SK-N-SH treated with all-trans-retinoic acid at 6 μM for 48 hours (cell line): ENCODE measurements around the gene FJX1.

Source experiments
- ATAC-seq: fragments of 200-7000 bp; cut with Tn5 transposase; 3 replicates; pipeline ENCODE4 v1.9.1; 2020; ENCODE audit warnings: mild to moderate bottlenecking, moderate library complexity
- ARNTL ChIP-seq: fragments of 450-650 bp; formaldehyde crosslinking; IDR thresholded peaks from 2 replicates; pipeline ENCODE4 v1.5.0; 2020; ENCODE audit warnings: low read depth, mild to moderate bottlenecking, moderate library complexity, borderline replicate concordance
- BACH2 ChIP-seq: fragments of 250-450 bp; sonication (Bioruptor Pico); IDR thresholded peaks from 2 replicates; pipeline ENCODE4 v1.9.0; 2021; ENCODE audit warnings: mild to moderate bottlenecking, borderline replicate concordance
- CREB5 ChIP-seq: fragments of 250-450 bp; sonication (Bioruptor Pico); IDR thresholded peaks from 2 replicates; pipeline ENCODE4 v1.5.1; 2020; ENCODE audit warnings: low read depth, mild to moderate bottlenecking, moderate library complexity
- CSDC2 ChIP-seq: fragments of 250-450 bp; sonication (Bioruptor Pico); IDR thresholded peaks from 2 replicates; pipeline ENCODE4 v1.5.0; 2020; ENCODE audit warnings: mild to moderate bottlenecking, moderate library complexity
- CSRNP3 ChIP-seq: fragments of 250-450 bp; sonication (Bioruptor Pico); IDR thresholded peaks from 2 replicates; pipeline ENCODE4 v1.5.1; 2021; ENCODE audit warnings: mild to moderate bottlenecking, moderate library complexity
- ESRRG ChIP-seq: fragments of 250-450 bp; sonication (Bioruptor Pico); IDR thresholded peaks from 2 replicates; pipeline ENCODE4 v1.6.1; 2021; ENCODE audit warnings: mild to moderate bottlenecking
- GLIS3 ChIP-seq: fragments of 250-450 bp; sonication (Bioruptor Pico); IDR thresholded peaks from 2 replicates; pipeline ENCODE4 v1.5.0; 2020; ENCODE audit warnings: mild to moderate bottlenecking, moderate library complexity
- ISL1 ChIP-seq: fragments of 250-450 bp; sonication (Bioruptor Pico); IDR thresholded peaks from 2 replicates; pipeline ENCODE4 v2.1.2; 2022; ENCODE audit warnings: mild to moderate bottlenecking, moderate library complexity
- OSR1 ChIP-seq: fragments of 250-450 bp; sonication (Bioruptor Pico); IDR thresholded peaks from 2 replicates; pipeline ENCODE4 v1.8.0; 2022; ENCODE audit warnings: moderate library complexity, mild to moderate bottlenecking, inconsistent platforms
- PATZ1 ChIP-seq: fragments of 250-450 bp; sonication (Bioruptor Pico); IDR thresholded peaks from 2 replicates; pipeline ENCODE4 v1.8.0; 2020; ENCODE audit warnings: mild to moderate bottlenecking, moderate library complexity, borderline replicate concordance
- POU6F1 ChIP-seq: fragments of 250-450 bp; sonication (Bioruptor Pico); IDR thresholded peaks from 2 replicates; pipeline ENCODE4 v1.8.0; 2021; ENCODE audit warnings: low read depth, mild to moderate bottlenecking, moderate library complexity, borderline replicate concordance
- PPARA ChIP-seq: fragments of 250-450 bp; sonication (Bioruptor Pico); IDR thresholded peaks from 2 replicates; pipeline ENCODE4 v1.5.0; 2020; ENCODE audit warnings: mild to moderate bottlenecking, borderline replicate concordance
- RARB ChIP-seq: fragments of 250-450 bp; sonication (Bioruptor Pico); IDR thresholded peaks from 2 replicates; pipeline ENCODE4 v1.8.0; 2021; ENCODE audit warnings: mild to moderate bottlenecking, moderate library complexity
- SNAI2 ChIP-seq: fragments of 250-450 bp; sonication (Bioruptor Pico); IDR thresholded peaks from 2 replicates; pipeline ENCODE4 v1.5.0; 2020; ENCODE audit warnings: mild to moderate bottlenecking, moderate library complexity
- TCF4 ChIP-seq: fragments of 250-450 bp; sonication (Bioruptor Pico); IDR thresholded peaks from 2 replicates; pipeline ENCODE4 v1.8.0; 2021; ENCODE audit warnings: mild to moderate bottlenecking, moderate library complexity, borderline replicate concordance
- TSHZ2 ChIP-seq: fragments of 250-450 bp; sonication (Bioruptor Pico); IDR thresholded peaks from 2 replicates; pipeline ENCODE4 v1.5.0; 2020; ENCODE audit warnings: mild to moderate bottlenecking, moderate library complexity
- ZC3H10 ChIP-seq: fragments of 250-450 bp; sonication (Bioruptor Pico); IDR thresholded peaks from 2 replicates; pipeline ENCODE4 v1.5.1; 2021; ENCODE audit warnings: mild to moderate bottlenecking, moderate library complexity
- ZFP3 ChIP-seq: fragments of 250-450 bp; sonication (Bioruptor Pico); IDR thresholded peaks from 2 replicates; pipeline ENCODE4 v1.5.0; 2020; ENCODE audit warnings: mild to moderate bottlenecking, moderate library complexity
- ZFP30 ChIP-seq: fragments of 450-650 bp; formaldehyde crosslinking; IDR thresholded peaks from 2 replicates; pipeline ENCODE4 v1.5.0; 2022; ENCODE audit warnings: mild to moderate bottlenecking, moderate library complexity
- ZNF565 ChIP-seq: fragments of 450-650 bp; formaldehyde crosslinking; conservative IDR thresholded peaks from 2 replicates; pipeline ENCODE4 v1.5.0; 2020; ENCODE audit warnings: low read depth, mild to moderate bottlenecking, moderate library complexity
- ZNF70 ChIP-seq: fragments of 450-650 bp; formaldehyde crosslinking; IDR thresholded peaks from 2 replicates; pipeline ENCODE4 v1.5.0; 2020; ENCODE audit warnings: mild to moderate bottlenecking, moderate library complexity
- ZNF8 ChIP-seq: fragments of 450-650 bp; formaldehyde crosslinking; IDR thresholded peaks from 2 replicates; pipeline ENCODE4 v1.5.0; 2020; ENCODE audit warnings: mild to moderate bottlenecking, moderate library complexity

Gene FJX1

GRCh38 chr11:35624316-35624715, 6.1 kb downstream of the FJX1 start (continued):
- TF ChIP-seq ZFP3 (CRISPR knock-in tag) (no peak), CSDC2 (CRISPR knock-in tag) (no peak)
- TF ChIP-seq, all 23 proteins: peak for 0

- no peak for ATAC-seq
- TF ChIP-seq ESRRG (CRISPR knock-in tag) (no peak), ARNTL (CRISPR knock-in tag) (no peak), PATZ1 (no peak), ZNF8 (CRISPR knock-in tag) (no peak), ZFP3 (CRISPR knock-in tag) (no peak), PPARA (no peak), TCF4 (no peak)
Observed at GRCh38 chr11:35624781-35625180, 6.5 kb downstream of the FJX1 start.

GRCh38 chr11:35626501-35626900, 8.2 kb downstream of the FJX1 start:
- no peak for ATAC-seq
- TF ChIP-seq TSHZ2 (CRISPR knock-in tag) (no peak), OSR1 (CRISPR knock-in tag) (no peak), CSDC2 (CRISPR knock-in tag) (no peak), POU6F1 (no peak), ISL1 (CRISPR knock-in tag) (no peak), RARB (no peak), ESRRG (CRISPR knock-in tag) (no peak), ZNF70 (no peak), PPARA (no peak)

- peak; percentile 5; the same call in 2 of the 3 replicates for ATAC-seq
- TF ChIP-seq POU6F1 (no peak), GLIS3 (no peak), ZFP30 (CRISPR knock-in tag) (no peak), ZC3H10 (CRISPR knock-in tag) (no peak), ZNF8 (CRISPR knock-in tag) (no peak), CREB5 (no peak), ZNF70 (no peak), ARNTL (CRISPR knock-in tag) (no peak), SNAI2 (no peak), BACH2 (CRISPR knock-in tag) (no peak), ZNF565 (CRISPR knock-in tag) (no peak), CSRNP3 (no peak), ESRRG (CRISPR knock-in tag) (no peak), TCF4 (no peak), OSR1 (CRISPR knock-in tag) (no peak), ISL1 (CRISPR knock-in tag) (no peak), CSDC2 (CRISPR knock-in tag) (no peak), PPARA (no peak), ZFP3 (CRISPR knock-in tag) (no peak), RARB (no peak)
Observed at GRCh38 chr11:35629511-35629910, 11.3 kb downstream of the FJX1 start.
